ENCODE data around the gene CPO. TPM values are rescaled to one million over a fixed set of nuclear protein-coding genes. Genes with fewer than 3 reads are reported as not detected.
A peak's percentile ranks its signal among the peaks of the same experiment; 100 is the strongest.

The CPO gene
- total RNA-seq, 6 experiments from 2014 or later = not detected

DNA sequence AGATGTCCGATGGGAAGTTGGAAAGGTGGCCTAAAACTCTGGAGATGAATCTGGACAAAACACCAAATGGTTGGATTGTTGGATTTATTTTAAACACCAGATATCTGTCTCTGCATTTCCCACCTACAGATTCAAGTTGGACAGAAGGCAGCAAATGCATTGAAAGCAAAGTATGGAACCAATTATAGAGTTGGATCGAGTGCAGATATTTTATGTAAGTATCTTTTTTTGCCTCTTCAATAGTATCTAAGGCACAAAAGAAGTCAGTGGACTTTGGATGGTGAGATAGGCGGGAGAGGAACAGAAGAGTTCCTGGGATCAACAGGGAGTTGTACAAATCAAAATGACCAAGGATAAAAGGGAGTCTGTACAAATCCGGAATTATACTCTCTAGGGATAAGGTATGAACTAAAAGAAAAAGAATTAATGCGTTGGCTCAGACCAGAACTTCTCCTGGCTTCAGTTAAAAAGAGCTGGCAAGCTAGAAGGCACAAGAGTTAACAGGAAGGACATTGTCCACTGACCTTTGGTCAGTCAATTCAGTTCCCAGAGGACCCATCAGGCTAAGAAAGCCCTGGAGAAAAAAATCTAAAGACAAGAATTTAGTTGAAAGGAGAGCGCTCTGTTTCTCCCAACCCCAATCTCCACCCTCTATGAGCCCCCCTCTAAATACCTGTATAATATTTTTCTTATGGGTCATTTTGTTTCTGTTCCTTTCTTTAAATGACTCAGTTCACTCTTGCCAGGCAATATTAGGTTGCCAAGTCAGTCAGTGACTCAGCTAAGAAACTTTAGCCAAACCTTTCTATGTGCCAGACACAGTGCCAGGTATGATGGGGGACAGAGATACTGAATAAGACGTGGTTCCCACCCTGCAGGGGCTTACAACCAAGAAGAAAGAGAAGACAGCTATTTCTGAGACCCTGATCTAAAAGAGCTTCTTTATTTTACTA lies 29.1 kb downstream of the CPO start:
- H3K27ac Mint-ChIP-seq = no peak overlapping the region
- no peaks in the 10 kb centered on the region for H3K9me3 Mint-ChIP-seq
- H3K4me1 Mint-ChIP-seq (ENCODE audit: low read depth) = peaks cover 30% of the 10 kb centered on the region
- no peak overlapping the region for H3K4me3 Mint-ChIP-seq
- TF ChIP-seq, protein P1, sequence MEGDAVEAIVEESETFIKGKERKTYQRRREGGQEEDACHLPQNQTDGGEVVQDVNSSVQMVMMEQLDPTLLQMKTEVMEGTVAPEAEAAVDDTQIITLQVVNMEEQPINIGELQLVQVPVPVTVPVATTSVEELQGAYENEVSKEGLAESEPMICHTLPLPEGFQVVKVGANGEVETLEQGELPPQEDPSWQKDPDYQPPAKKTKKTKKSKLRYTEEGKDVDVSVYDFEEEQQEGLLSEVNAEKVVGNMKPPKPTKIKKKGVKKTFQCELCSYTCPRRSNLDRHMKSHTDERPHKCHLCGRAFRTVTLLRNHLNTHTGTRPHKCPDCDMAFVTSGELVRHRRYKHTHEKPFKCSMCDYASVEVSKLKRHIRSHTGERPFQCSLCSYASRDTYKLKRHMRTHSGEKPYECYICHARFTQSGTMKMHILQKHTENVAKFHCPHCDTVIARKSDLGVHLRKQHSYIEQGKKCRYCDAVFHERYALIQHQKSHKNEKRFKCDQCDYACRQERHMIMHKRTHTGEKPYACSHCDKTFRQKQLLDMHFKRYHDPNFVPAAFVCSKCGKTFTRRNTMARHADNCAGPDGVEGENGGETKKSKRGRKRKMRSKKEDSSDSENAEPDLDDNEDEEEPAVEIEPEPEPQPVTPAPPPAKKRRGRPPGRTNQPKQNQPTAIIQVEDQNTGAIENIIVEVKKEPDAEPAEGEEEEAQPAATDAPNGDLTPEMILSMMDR (IDR thresholded peaks at IDR 0.05) = no peak
- H3K36me3 Mint-ChIP-seq (ENCODE audit: low read depth) = no peaks in the 10 kb centered on the region
- peaks cover 10% of the 10 kb centered on the region for H3K27me3 Mint-ChIP-seq (ENCODE audit: insufficient read depth)
- no peak for DNase-seq

DNA sequence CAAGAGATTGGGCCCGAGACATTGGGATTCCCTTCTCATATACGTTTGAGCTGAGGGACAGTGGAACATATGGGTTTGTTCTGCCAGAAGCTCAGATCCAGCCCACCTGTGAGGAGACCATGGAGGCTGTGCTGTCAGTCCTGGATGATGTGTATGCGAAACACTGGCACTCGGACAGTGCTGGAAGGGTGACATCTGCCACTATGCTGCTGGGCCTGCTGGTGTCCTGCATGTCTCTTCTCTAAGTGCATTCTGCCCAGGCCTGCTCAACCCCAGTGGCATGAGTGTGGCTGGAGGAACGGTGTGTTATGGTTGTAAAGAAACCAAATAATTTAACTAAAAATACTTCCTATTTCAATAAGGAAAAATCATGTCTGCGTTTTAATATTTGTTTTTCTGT lies 29.9 kb downstream of the CPO start:
- H3K27ac Mint-ChIP-seq = no peak overlapping the region
- peaks cover 10% of the 10 kb centered on the region for H3K27me3 Mint-ChIP-seq (ENCODE audit: insufficient read depth)
- H3K4me3 Mint-ChIP-seq = no peak overlapping the region
- DNase-seq = no peak
- H3K36me3 Mint-ChIP-seq (ENCODE audit: low read depth) = no peaks in the 10 kb centered on the region
- H3K9me3 Mint-ChIP-seq = no peaks in the 10 kb centered on the region
- TF ChIP-seq, protein P1 (IDR thresholded peaks at IDR 0.05) = no peak
- peaks cover 30% of the 10 kb centered on the region for H3K4me1 Mint-ChIP-seq (ENCODE audit: low read depth)

DNA sequence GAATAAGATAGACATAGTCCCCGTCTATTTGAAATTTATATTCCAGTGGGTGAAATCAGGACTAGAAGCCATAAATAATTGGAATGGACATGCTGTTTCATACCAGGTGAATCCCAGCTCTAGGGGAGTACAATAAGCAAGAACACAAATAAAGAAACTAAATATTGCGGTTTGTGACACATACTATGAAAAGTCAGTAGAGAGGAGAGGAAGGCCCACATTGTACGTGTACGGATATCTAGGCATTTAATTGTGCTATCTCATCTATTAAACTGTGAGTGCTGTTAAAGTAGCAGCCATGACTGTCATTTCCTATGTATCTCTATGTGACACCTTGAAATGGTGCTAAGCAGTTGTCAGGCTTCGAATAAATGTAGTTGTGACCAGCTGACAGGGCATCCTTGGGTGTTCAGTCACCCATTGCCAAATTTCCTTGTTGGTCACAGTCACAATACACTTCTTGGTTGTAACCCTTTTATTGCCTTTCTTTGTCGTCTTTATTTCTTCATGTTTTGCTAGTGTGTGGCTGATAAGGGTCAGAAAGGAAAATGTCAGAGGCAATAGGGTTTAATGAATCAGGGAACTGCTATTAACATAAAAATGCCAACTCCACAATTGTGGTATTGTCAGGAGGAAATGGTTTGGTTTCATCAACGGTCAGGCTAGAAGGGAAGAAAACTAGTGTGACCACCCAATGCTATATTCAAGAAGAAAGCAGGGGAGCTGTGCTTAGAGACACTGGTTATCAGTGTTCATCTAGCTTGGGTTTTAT lies 31.5 kb downstream of the CPO start:
- Mint-ChIP-seq H3K9me3 (no peaks in the 10 kb centered on the region; the same call in 1 of the 2 replicates), H3K36me3 (ENCODE audit: low read depth) (peaks cover 5% of the 10 kb centered on the region; the same call in 1 of the 2 replicates), H3K4me1 (ENCODE audit: low read depth) (peaks cover 30% of the 10 kb centered on the region), H3K4me3 (no peak overlapping the region), H3K27ac (no peak overlapping the region), H3K27me3 (ENCODE audit: insufficient read depth) (peaks cover 4% of the 10 kb centered on the region)
- no peak for DNase-seq
- TF ChIP-seq, protein P1 (IDR thresholded peaks at IDR 0.05) = no peak

DNA sequence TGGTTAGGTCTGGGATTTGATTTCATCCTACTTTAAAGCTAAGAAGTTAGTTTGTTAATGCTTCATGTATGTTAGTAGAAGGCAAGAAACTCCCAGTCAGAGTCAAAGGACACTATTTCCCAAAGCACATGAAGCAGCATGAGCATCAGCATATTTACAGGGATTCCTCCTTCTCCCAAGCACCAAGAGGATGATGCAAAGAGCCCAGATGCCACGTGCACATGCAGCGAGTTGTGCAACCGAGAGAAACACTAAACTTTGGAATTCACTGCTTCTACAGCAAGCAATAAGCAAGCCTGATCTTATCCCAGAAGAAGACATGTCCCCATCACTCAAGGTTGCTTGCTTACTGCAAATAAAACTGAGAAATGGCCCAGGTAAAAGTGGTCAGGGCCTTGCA lies 32.5 kb downstream of the CPO start:
- peaks cover 5% of the 10 kb centered on the region; the same call in 1 of the 2 replicates for H3K36me3 Mint-ChIP-seq (ENCODE audit: low read depth)
- peak overlapping the region; percentile 16 for H3K27ac Mint-ChIP-seq
- peak; percentile 59 for DNase-seq
- peaks cover 30% of the 10 kb centered on the region for H3K4me1 Mint-ChIP-seq (ENCODE audit: low read depth)
- TF ChIP-seq, protein P1 (IDR thresholded peaks at IDR 0.05) = no peak
- H3K4me3 Mint-ChIP-seq = no peak overlapping the region
- peaks cover 4% of the 10 kb centered on the region for H3K27me3 Mint-ChIP-seq (ENCODE audit: insufficient read depth)
- no peaks in the 10 kb centered on the region; the same call in 1 of the 2 replicates for H3K9me3 Mint-ChIP-seq

DNA sequence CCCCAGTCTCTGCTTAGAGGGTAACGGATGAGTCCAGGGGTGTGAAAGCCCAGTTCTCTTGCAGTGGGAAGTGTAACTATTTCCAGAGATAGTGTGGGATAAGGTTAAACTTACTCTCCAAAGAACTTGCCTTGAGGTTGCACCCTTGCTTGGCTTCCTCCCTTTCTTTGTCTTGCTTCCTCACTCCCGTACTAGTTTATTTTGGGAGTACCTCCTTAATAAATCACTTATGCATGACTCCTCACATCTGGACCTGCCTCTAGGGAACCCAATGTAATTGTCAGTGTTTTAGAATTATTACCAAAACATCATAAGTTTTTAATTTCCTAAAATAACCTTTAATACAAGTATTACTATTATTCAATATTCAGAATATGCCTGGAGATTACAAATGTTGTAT lies 35.2 kb downstream of the CPO start:
- TF ChIP-seq, protein P1 (IDR thresholded peaks at IDR 0.05) = no peak
- Mint-ChIP-seq H3K4me1 (ENCODE audit: low read depth) (peaks cover 22% of the 10 kb centered on the region), H3K27ac (no peak overlapping the region), H3K36me3 (ENCODE audit: low read depth) (peaks cover 5% of the 10 kb centered on the region; the same call in 1 of the 2 replicates), H3K9me3 (no peaks in the 10 kb centered on the region; the same call in 1 of the 2 replicates), H3K27me3 (ENCODE audit: insufficient read depth) (peaks cover 10% of the 10 kb centered on the region), H3K4me3 (no peak overlapping the region)
- no peak for DNase-seq
